Caco-2 (cell line): Measurements from ENCODE around the gene MRPL40. TPM values are rescaled to one million over a fixed set of nuclear protein-coding genes. Genes with fewer than 3 reads are reported as not detected.

ENCODE experiments used
- BruUV-seq: library from RNA; stranded (reverse); fragments of 400-500 nt; replicated peaks from 2 replicates; lab custom pipeline; 2021; lab: Mats Ljungman, UMichigan
- CTCF ChIA-PET: fragments of 300-600 bp; sonication (Branson Sonifier 250); formaldehyde crosslinking; loops from one replicate; lab custom pipeline; 2022; ENCODE audit warnings: antibody characterized with exemption; lab: Charles Lee
- POLR2A ChIA-PET: fragments of 300-600 bp; sonication (Branson Sonifier 250); formaldehyde crosslinking; loops from one replicate; lab custom pipeline; 2022; ENCODE audit warnings: antibody characterized with exemption; lab: Charles Lee
- DNase-seq, 2 experiments: peaks; one replicate each; pipeline versions ENCODE4 v3.0.0 to v3.0.0-alpha.2; 2020 to 2022
- H3K27me3 ChIP-seq: replicated peaks from 2 replicates; pipeline ENCODE4 v1.6.0; 2011; ENCODE audit warnings: low read length; ENCODE audit not compliant: control insufficient read depth, insufficient read depth
- H3K36me3 ChIP-seq: 2 replicates; pipeline ENCODE4 v1.5.1; 2011; ENCODE audit warnings: low read length; ENCODE audit not compliant: control insufficient read depth, insufficient read depth
- H3K4me1 ChIP-seq: fragments of 250-450 bp; sonication (Bioruptor Pico); 2 replicates; pipeline ENCODE4 v1.5.1; 2020; ENCODE audit warnings: mild to moderate bottlenecking
- H3K4me3 ChIP-seq: 2 replicates; pipeline ENCODE4 v1.5.1; 2011; ENCODE audit warnings: low read depth, mild to moderate bottlenecking, control low read depth, low read length
- H3K9me3 ChIP-seq: fragments of 250-450 bp; sonication (Bioruptor Pico); 2 replicates; pipeline ENCODE4 v1.5.1; 2020; ENCODE audit warnings: mild to moderate bottlenecking, moderate library complexity
- H3K27ac Mint-ChIP-seq: one replicate; pipeline ENCODE4 v1.8.0; 2022; ENCODE audit warnings: mixed read lengths; ENCODE audit not compliant: unreplicated experiment
- H3K27me3 Mint-ChIP-seq: one replicate; pipeline ENCODE4 v1.8.0; 2022; ENCODE audit warnings: mixed read lengths; ENCODE audit not compliant: insufficient read depth, unreplicated experiment
- H3K36me3 Mint-ChIP-seq: one replicate; pipeline ENCODE4 v1.8.0; 2022; ENCODE audit warnings: mild to moderate bottlenecking, mixed read lengths; ENCODE audit not compliant: insufficient read depth, unreplicated experiment
- H3K4me1 Mint-ChIP-seq: one replicate; pipeline ENCODE4 v1.8.0; 2022; ENCODE audit warnings: low read depth, mixed read lengths; ENCODE audit not compliant: unreplicated experiment
- H3K4me3 Mint-ChIP-seq: one replicate; pipeline ENCODE4 v1.8.0; 2022; ENCODE audit warnings: mild to moderate bottlenecking, moderate library complexity, mixed read lengths; ENCODE audit not compliant: unreplicated experiment
- H3K9me3 Mint-ChIP-seq: one replicate; pipeline ENCODE4 v1.8.0; 2022; ENCODE audit warnings: mixed read lengths; ENCODE audit not compliant: unreplicated experiment
- intact Hi-C: fragments of 100-400 bp; cut with micrococcal nuclease; formaldehyde crosslinking; loops from one replicate; pipeline ENCODE4 v1.10.0; 2022; ENCODE audit not compliant: unreplicated experiment
- total RNA-seq: library from RNA; stranded (reverse); gene quantifications from 2 replicates; pipeline ENCODE4 v1.2.3, GENCODE V29; 2022
- TF ChIP-seq, protein P1 (sequence below), 2 experiments: fragments of 200-600 bp in 1 of 2; IDR thresholded peaks; 1 replicate in 1 of 2; 2 replicates in 1 of 2; pipeline versions ENCODE4 v1.5.1 to v1.8.0; 2011 to 2022; ENCODE audit warnings: antibody characterized with exemption in 1 of 2, control low read depth in 1 of 2, inconsistent platforms in 1 of 2, low read depth in 1 of 2, low read length in 1 of 2, mild to moderate bottlenecking in 1 of 2, moderate library complexity in 1 of 2; ENCODE audit not compliant: insufficient read depth in 1 of 2, severe bottlenecking in 1 of 2, unreplicated experiment in 1 of 2

MRPL40 gene
- total RNA-seq, 1 experiment from 2014 or later: 42.7 TPM

- Histone ChIP-seq H3K4me1 (no peaks in the 10 kb centered on the region), H3K27me3 (no peaks in the 10 kb centered on the region), H3K4me3 (no peak overlapping the region), H3K36me3 (peaks cover 6% of the 10 kb centered on the region), H3K9me3 (no peaks in the 10 kb centered on the region)
- CTCF ChIA-PET: no interaction called here
- POLR2A ChIA-PET: no interaction called here
- Mint-ChIP-seq H3K4me1 (no peaks in the 10 kb centered on the region), H3K27me3 (no peaks in the 10 kb centered on the region), H3K36me3 (peaks cover 59% of the 10 kb centered on the region), H3K9me3 (no peaks in the 10 kb centered on the region), H3K4me3 (no peak overlapping the region), H3K27ac (no peak overlapping the region)
- TF ChIP-seq, protein P1, sequence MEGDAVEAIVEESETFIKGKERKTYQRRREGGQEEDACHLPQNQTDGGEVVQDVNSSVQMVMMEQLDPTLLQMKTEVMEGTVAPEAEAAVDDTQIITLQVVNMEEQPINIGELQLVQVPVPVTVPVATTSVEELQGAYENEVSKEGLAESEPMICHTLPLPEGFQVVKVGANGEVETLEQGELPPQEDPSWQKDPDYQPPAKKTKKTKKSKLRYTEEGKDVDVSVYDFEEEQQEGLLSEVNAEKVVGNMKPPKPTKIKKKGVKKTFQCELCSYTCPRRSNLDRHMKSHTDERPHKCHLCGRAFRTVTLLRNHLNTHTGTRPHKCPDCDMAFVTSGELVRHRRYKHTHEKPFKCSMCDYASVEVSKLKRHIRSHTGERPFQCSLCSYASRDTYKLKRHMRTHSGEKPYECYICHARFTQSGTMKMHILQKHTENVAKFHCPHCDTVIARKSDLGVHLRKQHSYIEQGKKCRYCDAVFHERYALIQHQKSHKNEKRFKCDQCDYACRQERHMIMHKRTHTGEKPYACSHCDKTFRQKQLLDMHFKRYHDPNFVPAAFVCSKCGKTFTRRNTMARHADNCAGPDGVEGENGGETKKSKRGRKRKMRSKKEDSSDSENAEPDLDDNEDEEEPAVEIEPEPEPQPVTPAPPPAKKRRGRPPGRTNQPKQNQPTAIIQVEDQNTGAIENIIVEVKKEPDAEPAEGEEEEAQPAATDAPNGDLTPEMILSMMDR (IDR thresholded peaks at IDR 0.05; ENCODE audit: insufficient read depth in 1 of 2, low read depth in 1 of 2, low read length in 1 of 2, severe bottlenecking in 1 of 2, unreplicated experiment in 1 of 2): no peak
- no TSS peak for BruUV-seq
- intact Hi-C loops: no loop called here
- no peak for DNase-seq
These were observed 35.6 kb downstream of the MRPL40 start for GRCh38 chr22:19467912-19468311.

DNA sequence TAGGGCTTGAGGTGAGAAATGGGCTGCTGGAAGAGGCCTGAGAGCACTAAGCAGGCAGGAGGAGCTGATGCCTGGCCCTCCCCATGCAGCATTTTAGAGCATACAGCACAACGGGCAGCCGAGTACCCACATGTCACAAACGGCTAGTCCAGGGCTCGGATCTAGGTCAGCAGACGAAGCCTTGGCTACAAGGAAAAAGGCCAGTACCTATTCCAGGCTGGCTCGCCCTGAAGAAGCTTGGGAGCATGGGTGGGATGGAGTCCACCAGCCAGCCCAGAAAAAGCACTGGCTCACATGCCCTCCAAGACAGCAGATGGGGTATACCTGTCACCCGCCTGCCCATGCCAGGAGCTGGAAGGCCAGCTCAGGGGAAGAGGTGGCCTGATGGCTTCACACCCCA is 37.1 kb downstream of the MRPL40 start:
- Mint-ChIP-seq H3K4me3 (no peak overlapping the region), H3K36me3 (peaks cover 60% of the 10 kb centered on the region), H3K9me3 (no peaks in the 10 kb centered on the region), H3K4me1 (no peaks in the 10 kb centered on the region), H3K27me3 (no peaks in the 10 kb centered on the region), H3K27ac (no peak overlapping the region)
- Histone ChIP-seq H3K36me3 (peaks cover 6% of the 10 kb centered on the region), H3K9me3 (no peaks in the 10 kb centered on the region), H3K4me3 (no peak overlapping the region), H3K27me3 (no peaks in the 10 kb centered on the region), H3K4me1 (no peaks in the 10 kb centered on the region)
- DNase-seq: no peak
- POLR2A ChIA-PET: no interaction called here
- BruUV-seq: no TSS peak
- CTCF ChIA-PET: no interaction called here
- TF ChIP-seq, protein P1 (IDR thresholded peaks at IDR 0.05; ENCODE audit: insufficient read depth in 1 of 2, low read depth in 1 of 2, low read length in 1 of 2, severe bottlenecking in 1 of 2, unreplicated experiment in 1 of 2): no peak
- intact Hi-C loops: no loop called here

GRCh38 chr22:19470010-19470409 is 37.7 kb downstream of the MRPL40 start:
- no peaks in the 10 kb centered on the region for H3K4me1 ChIP-seq
- Mint-ChIP-seq H3K4me3 (no peak overlapping the region), H3K4me1 (no peaks in the 10 kb centered on the region), H3K36me3 (peaks cover 59% of the 10 kb centered on the region), H3K27ac (no peak overlapping the region), H3K27me3 (no peaks in the 10 kb centered on the region), H3K9me3 (no peaks in the 10 kb centered on the region)
- BruUV-seq: no TSS peak
- no peak overlapping the region for H3K4me3 ChIP-seq
- CTCF ChIA-PET: no interaction called here
- POLR2A ChIA-PET: no interaction called here
- intact Hi-C loops: loop anchor here (10.0 kb wide), 1 partner anchor 165 kb away; no protein-coding TSS in a partner anchor
- no peaks in the 10 kb centered on the region for H3K27me3 ChIP-seq
- no peaks in the 10 kb centered on the region for H3K9me3 ChIP-seq
- TF ChIP-seq, protein P1 (IDR thresholded peaks at IDR 0.05; ENCODE audit: insufficient read depth in 1 of 2, low read depth in 1 of 2, low read length in 1 of 2, severe bottlenecking in 1 of 2, unreplicated experiment in 1 of 2): no peak
- H3K36me3 ChIP-seq: peaks cover 5% of the 10 kb centered on the region
- no peak for DNase-seq
